ENCODE data around the gene GATAD2A. TPM values are rescaled to one million over a fixed set of nuclear protein-coding genes. Genes with fewer than 3 reads are reported as not detected.

The GATAD2A gene
- total and polyA plus RNA-seq, 2 of the 13 experiments (the other 11 are each of a cell fraction or from before 2014, with no cell fraction given), result 16.8 to 28.6 TPM

DNA sequence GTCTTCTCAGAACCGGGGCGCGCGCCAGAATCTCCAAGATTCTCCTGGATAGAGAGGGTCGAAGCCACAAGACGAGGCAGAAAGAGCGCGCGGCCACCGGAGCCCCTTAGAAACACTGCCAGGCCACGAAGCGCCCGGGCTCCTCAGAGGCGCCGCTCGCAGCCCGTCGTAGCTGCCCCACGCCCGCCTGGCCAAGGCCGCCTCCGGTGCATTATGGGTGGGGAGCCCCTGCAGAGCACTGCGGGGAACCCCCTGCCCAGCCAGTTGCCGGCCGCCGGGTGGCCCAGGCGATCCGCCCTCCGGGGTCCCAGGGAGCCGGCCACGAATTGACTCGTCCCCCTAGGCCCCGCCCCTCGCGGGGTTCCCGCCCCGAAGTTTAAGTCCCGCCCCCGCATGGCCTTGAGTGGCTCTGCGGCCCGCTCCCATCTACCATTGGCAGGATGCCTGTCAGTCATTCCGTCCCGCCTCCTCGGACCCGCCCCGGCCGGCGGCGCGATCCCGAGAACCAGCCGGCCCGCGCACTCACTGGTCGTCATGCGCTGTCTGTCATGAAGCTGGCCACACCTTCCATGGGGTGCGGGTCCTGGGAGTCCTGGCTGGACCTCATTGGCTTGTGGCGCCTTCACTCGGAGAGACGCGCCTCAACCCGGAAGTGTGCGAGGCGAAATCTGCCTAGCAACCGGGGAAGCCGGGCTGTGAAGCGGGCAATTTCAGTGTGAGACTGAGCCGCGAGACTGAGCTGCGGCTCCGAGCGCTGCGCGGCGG is 20.2 kb upstream of the GATAD2A start (continued):
- no peak for TF ChIP-seq ZNF350 (CRISPR knock-in tag; IDR thresholded peaks at IDR 0.05; ENCODE audit: borderline replicate concordance, low read depth)
- TF ChIP-seq CC2D1A (CRISPR knock-in tag; IDR thresholded peaks at IDR 0.05), result no peak
- TF ChIP-seq MED13 (CRISPR knock-in tag; IDR thresholded peaks at IDR 0.05), result no peak
- TF ChIP-seq WIZ (CRISPR knock-in tag; IDR thresholded peaks at IDR 0.05), result no peak
- no peak for TF ChIP-seq ZNF569 (CRISPR knock-in tag; IDR thresholded peaks at IDR 0.05; ENCODE audit: borderline replicate concordance)
- TF ChIP-seq, protein P1, sequence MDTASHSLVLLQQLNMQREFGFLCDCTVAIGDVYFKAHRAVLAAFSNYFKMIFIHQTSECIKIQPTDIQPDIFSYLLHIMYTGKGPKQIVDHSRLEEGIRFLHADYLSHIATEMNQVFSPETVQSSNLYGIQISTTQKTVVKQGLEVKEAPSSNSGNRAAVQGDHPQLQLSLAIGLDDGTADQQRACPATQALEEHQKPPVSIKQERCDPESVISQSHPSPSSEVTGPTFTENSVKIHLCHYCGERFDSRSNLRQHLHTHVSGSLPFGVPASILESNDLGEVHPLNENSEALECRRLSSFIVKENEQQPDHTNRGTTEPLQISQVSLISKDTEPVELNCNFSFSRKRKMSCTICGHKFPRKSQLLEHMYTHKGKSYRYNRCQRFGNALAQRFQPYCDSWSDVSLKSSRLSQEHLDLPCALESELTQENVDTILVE (CRISPR knock-in tag; IDR thresholded peaks at IDR 0.05), result no peak
- TF ChIP-seq SNAPC2 (CRISPR knock-in tag; IDR thresholded peaks at IDR 0.05), result no peak
- no peak for TF ChIP-seq SNRNP70 (IDR thresholded peaks at IDR 0.05; ENCODE audit: low read depth, low read length)
- TF ChIP-seq ZNF367 (CRISPR knock-in tag; IDR thresholded peaks at IDR 0.05; ENCODE audit: borderline replicate concordance), result no peak
- TF ChIP-seq RFXANK (CRISPR knock-in tag; IDR thresholded peaks at IDR 0.05), result peak; percentile 99
- no peak for TF ChIP-seq ATF7 (IDR thresholded peaks at IDR 0.05)
- TF ChIP-seq ATF7 (CRISPR knock-in tag; IDR thresholded peaks at IDR 0.05), result no peak
- no peak for TF ChIP-seq ZSCAN12 (CRISPR knock-in tag; IDR thresholded peaks at IDR 0.05)
- no peak for TF ChIP-seq CENPBD1 (CRISPR knock-in tag; IDR thresholded peaks at IDR 0.05; ENCODE audit: borderline replicate concordance, low read depth)
- TF ChIP-seq ONECUT2 (CRISPR knock-in tag; IDR thresholded peaks at IDR 0.05), result no peak
- TF ChIP-seq ZNF792 (CRISPR knock-in tag; IDR thresholded peaks at IDR 0.05), result no peak
- TF ChIP-seq SPEN (CRISPR knock-in tag; IDR thresholded peaks at IDR 0.05; ENCODE audit: low read depth), result no peak
- no peak for TF ChIP-seq NRL (CRISPR knock-in tag; IDR thresholded peaks at IDR 0.05; ENCODE audit: borderline replicate concordance)
- TF ChIP-seq ZBTB14 (CRISPR knock-in tag; IDR thresholded peaks at IDR 0.05), result peak; percentile 92
- TF ChIP-seq AHR (CRISPR knock-in tag; IDR thresholded peaks at IDR 0.05), result no peak
- peak; percentile 60 for TF ChIP-seq KAT8 (CRISPR knock-in tag; IDR thresholded peaks at IDR 0.05)
- TF ChIP-seq ZNF329 (CRISPR knock-in tag; IDR thresholded peaks at IDR 0.05; ENCODE audit: low read depth), result no peak
- no peak for TF ChIP-seq FOXO1 (CRISPR knock-in tag; IDR thresholded peaks at IDR 0.05)
- TF ChIP-seq, protein P2, sequence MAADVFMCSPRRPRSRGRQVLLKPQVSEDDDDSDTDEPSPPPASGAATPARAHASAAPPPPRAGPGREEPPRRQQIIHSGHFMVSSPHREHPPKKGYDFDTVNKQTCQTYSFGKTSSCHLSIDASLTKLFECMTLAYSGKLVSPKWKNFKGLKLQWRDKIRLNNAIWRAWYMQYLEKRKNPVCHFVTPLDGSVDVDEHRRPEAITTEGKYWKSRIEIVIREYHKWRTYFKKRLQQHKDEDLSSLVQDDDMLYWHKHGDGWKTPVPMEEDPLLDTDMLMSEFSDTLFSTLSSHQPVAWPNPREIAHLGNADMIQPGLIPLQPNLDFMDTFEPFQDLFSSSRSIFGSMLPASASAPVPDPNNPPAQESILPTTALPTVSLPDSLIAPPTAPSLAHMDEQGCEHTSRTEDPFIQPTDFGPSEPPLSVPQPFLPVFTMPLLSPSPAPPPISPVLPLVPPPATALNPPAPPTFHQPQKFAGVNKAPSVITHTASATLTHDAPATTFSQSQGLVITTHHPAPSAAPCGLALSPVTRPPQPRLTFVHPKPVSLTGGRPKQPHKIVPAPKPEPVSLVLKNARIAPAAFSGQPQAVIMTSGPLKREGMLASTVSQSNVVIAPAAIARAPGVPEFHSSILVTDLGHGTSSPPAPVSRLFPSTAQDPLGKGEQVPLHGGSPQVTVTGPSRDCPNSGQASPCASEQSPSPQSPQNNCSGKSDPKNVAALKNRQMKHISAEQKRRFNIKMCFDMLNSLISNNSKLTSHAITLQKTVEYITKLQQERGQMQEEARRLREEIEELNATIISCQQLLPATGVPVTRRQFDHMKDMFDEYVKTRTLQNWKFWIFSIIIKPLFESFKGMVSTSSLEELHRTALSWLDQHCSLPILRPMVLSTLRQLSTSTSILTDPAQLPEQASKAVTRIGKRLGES (CRISPR knock-in tag; IDR thresholded peaks at IDR 0.05; ENCODE audit: borderline replicate concordance), result no peak
- no peak for TF ChIP-seq ZNF772 (CRISPR knock-in tag; IDR thresholded peaks at IDR 0.05)
- TF ChIP-seq ZNF777 (CRISPR knock-in tag; IDR thresholded peaks at IDR 0.05), result no peak
